WTC11 (cell line): ENCODE measurements around the gene KCNH6. TPM values are rescaled to one million over a fixed set of nuclear protein-coding genes. Genes with fewer than 3 reads are reported as not detected.

Source experiments
- ATAC-seq: fragments of 200-7000 bp; cut with Tn5 transposase; 2 replicates; pipeline ENCODE4 v1.10.0; 2021; ENCODE audit warnings: mild to moderate bottlenecking, moderate library complexity
- CTCF ChIA-PET: fragments of 300-600 bp; sonication (Branson Sonifier 250); formaldehyde crosslinking; loops from one replicate; lab custom pipeline; 2021; ENCODE audit warnings: antibody characterized with exemption; lab: Charles Lee
- POLR2A ChIA-PET: fragments of 350-600 bp; sonication (Branson Sonifier 250); formaldehyde crosslinking; loops from one replicate; lab custom pipeline; 2021; ENCODE audit warnings: antibody characterized with exemption; lab: Charles Lee
- DNase-seq: peaks from one replicate; pipeline ENCODE4 v3.0.0; 2021; ENCODE audit warnings: low spot score
- H3K27ac Mint-ChIP-seq: 2 replicates; pipeline ENCODE4 v1.8.0; 2021; ENCODE audit warnings: mixed read lengths
- H3K27me3 Mint-ChIP-seq: 2 replicates; pipeline ENCODE4 v1.8.0; 2021; ENCODE audit warnings: low read depth, mild to moderate bottlenecking, moderate library complexity, mixed read lengths
- H3K36me3 Mint-ChIP-seq: 2 replicates; pipeline ENCODE4 v1.8.0; 2021; ENCODE audit warnings: mixed read lengths
- H3K4me1 Mint-ChIP-seq: 2 replicates; pipeline ENCODE4 v1.8.0; 2022; ENCODE audit warnings: mixed read lengths
- H3K4me3 Mint-ChIP-seq: 2 replicates; pipeline ENCODE4 v1.8.0; 2021; ENCODE audit warnings: mild to moderate bottlenecking, moderate library complexity, mixed read lengths
- H3K9me3 Mint-ChIP-seq: 2 replicates; pipeline ENCODE4 v1.8.0; 2021; ENCODE audit warnings: mixed read lengths
- ETV6 ChIP-seq: sonication (generic); formaldehyde crosslinking; IDR thresholded peaks from 2 replicates; pipeline ENCODE4 v1.8.1; 2022; ENCODE audit warnings: mild to moderate bottlenecking, missing genetic modification reagents
- GABPB1 ChIP-seq: sonication (generic); formaldehyde crosslinking; IDR thresholded peaks from 2 replicates; pipeline ENCODE4 v1.8.1; 2023; ENCODE audit warnings: mild to moderate bottlenecking, missing genetic modification reagents
- GTF2I ChIP-seq: fragments of 250-450 bp; sonication (Bioruptor Pico); conservative IDR thresholded peaks from 2 replicates; pipeline ENCODE4 v1.4.0; 2021; ENCODE audit warnings: mild to moderate bottlenecking
- JUN ChIP-seq: sonication (generic); formaldehyde crosslinking; IDR thresholded peaks from 2 replicates; pipeline ENCODE4 v1.8.0; 2023; ENCODE audit warnings: mild to moderate bottlenecking, missing genetic modification reagents
- MXD4 ChIP-seq: fragments of 250-450 bp; sonication (Bioruptor Pico); IDR thresholded peaks from 2 replicates; pipeline ENCODE4 v1.8.0; 2021; ENCODE audit warnings: mild to moderate bottlenecking, moderate library complexity, borderline replicate concordance
- NFYB ChIP-seq: sonication (generic); formaldehyde crosslinking; conservative IDR thresholded peaks from 2 replicates; pipeline ENCODE4 v1.8.0; 2022; ENCODE audit warnings: low read depth, missing genetic modification reagents
- NR1H2 ChIP-seq: sonication (generic); formaldehyde crosslinking; IDR thresholded peaks from 2 replicates; pipeline ENCODE4 v1.9.0; 2021; ENCODE audit warnings: mild to moderate bottlenecking, moderate library complexity, missing genetic modification reagents
- SMAD3 ChIP-seq: sonication (generic); formaldehyde crosslinking; IDR thresholded peaks from 2 replicates; pipeline ENCODE4 v1.8.0; 2022; ENCODE audit warnings: missing genetic modification reagents, mild to moderate bottlenecking, borderline replicate concordance
- SMAD4 ChIP-seq: sonication (generic); formaldehyde crosslinking; IDR thresholded peaks from 2 replicates; pipeline ENCODE4 v1.8.0; 2022; ENCODE audit warnings: mild to moderate bottlenecking, missing genetic modification reagents
- SP1 ChIP-seq: sonication (generic); formaldehyde crosslinking; conservative IDR thresholded peaks from 2 replicates; pipeline ENCODE4 v1.8.1; 2022; ENCODE audit warnings: missing genetic modification reagents
- ZNF263 ChIP-seq: sonication (generic); formaldehyde crosslinking; IDR thresholded peaks from 2 replicates; pipeline ENCODE4 v1.8.1; 2022; ENCODE audit warnings: low read depth, mild to moderate bottlenecking, moderate library complexity, missing genetic modification reagents
- ZNF396 ChIP-seq: fragments of 250-450 bp; sonication (Bioruptor Pico); IDR thresholded peaks from 2 replicates; pipeline ENCODE4 v1.8.0; 2021; ENCODE audit warnings: mild to moderate bottlenecking, moderate library complexity, borderline replicate concordance
- total RNA-seq: library from RNA; stranded (reverse); gene quantifications from 3 replicates; pipeline ENCODE4 v1.2.3, GENCODE V29; 2021
- TF ChIP-seq, protein P1 (sequence below): fragments of 250-450 bp; sonication (Bioruptor Pico); conservative IDR thresholded peaks from 2 replicates; pipeline ENCODE4 v1.9.0; 2021; ENCODE audit warnings: mild to moderate bottlenecking
- TF ChIP-seq, protein P2 (sequence below): fragments of 200-600 bp; IDR thresholded peaks from 2 replicates; pipeline ENCODE4 v1.8.0; 2022; ENCODE audit warnings: antibody characterized with exemption
- TF ChIP-seq, protein P3 (sequence below): sonication (generic); formaldehyde crosslinking; IDR thresholded peaks from 2 replicates; pipeline ENCODE4 v1.8.1; 2022; ENCODE audit warnings: mild to moderate bottlenecking, missing genetic modification reagents, moderate library complexity, borderline replicate concordance
- TF ChIP-seq, protein P4 (sequence below): sonication (generic); formaldehyde crosslinking; IDR thresholded peaks from 2 replicates; pipeline ENCODE4 v1.8.1; 2023; ENCODE audit warnings: mild to moderate bottlenecking, missing genetic modification reagents

KCNH6 gene
- total RNA-seq, 1 experiment from 2014 or later = 2.1 TPM

DNA sequence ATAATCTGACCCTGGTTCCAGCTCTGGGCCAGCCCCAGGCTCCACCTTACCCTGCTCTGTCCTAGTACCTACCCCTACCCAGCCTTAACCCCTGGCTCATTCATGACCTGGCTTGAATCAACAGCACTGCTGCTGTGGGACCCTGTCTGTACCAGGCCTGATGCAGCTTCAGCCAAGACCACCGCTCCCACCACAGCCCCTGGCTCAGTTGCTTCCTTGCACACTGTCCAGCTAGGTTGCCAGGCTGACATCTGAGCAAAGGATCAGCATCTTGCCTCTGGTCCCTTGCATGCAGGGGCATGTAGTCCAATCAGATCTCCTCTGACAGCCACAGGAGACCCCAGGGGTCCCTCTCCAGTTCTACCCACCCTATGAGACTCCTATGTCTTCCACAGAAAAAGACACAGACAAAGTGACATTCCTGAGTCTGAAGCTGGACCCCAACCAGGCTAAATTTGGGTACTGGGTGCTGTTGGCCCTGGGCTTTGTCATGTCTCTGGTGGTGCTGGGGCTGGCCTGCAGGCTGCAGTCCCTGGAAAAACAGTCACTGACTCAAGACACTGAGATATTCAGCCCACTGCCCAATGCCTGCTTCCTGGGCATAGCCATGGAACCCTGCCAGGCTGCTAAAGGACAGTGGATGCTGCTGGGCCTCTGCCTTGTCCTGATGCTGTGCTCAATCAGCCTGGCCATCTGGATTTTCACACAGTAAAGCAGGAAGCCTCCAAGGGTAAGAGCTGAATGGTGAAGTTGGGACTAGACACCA lies 3.9 kb upstream of the KCNH6 start:
- no peak overlapping the region for H3K27ac Mint-ChIP-seq
- TF ChIP-seq ZNF396 (CRISPR knock-in tag) (no peak), ETV6 (CRISPR knock-in tag) (no peak), ZNF263 (no peak), MXD4 (CRISPR knock-in tag) (no peak), SMAD3 (CRISPR knock-in tag) (no peak), GTF2I (CRISPR knock-in tag) (no peak), SP1 (CRISPR knock-in tag) (no peak), SMAD4 (CRISPR knock-in tag) (no peak), NFYB (no peak), NR1H2 (no peak), JUN (CRISPR knock-in tag) (no peak)
- TF ChIP-seq, protein P1, sequence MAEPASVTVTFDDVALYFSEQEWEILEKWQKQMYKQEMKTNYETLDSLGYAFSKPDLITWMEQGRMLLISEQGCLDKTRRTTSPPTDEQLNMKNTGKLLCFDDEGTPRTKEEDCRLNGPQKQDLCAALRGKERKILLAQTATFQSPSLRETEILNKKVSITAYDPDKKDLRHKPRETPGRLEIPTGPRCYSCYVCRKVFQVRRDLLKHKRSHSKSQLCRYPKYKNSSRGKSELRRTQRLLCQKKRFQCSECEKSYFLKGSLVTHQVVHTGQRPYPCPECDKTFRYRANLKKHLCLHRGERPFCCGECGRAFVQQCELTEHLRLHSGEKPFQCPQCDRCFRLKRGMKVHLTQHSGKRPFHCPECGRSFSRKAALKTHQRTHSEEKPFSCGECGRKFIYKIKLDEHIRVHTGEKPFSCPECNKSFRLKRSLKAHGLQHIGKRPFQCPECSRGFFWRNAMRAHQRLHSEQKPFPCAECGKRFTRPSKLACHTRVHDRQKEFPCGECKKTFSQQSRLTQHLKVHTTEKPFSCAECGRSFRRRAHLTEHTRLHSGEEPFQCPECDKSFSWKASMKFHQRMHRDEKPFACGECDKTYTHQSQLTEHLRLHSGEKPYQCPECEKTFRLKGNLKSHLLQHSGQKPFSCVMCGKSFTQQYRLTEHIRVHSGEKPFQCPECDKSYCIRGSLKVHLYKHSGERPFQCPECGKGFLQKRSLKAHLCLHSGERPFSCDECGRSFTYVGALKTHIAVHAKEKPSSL (CRISPR knock-in tag) = no peak
- TF ChIP-seq, protein P2, sequence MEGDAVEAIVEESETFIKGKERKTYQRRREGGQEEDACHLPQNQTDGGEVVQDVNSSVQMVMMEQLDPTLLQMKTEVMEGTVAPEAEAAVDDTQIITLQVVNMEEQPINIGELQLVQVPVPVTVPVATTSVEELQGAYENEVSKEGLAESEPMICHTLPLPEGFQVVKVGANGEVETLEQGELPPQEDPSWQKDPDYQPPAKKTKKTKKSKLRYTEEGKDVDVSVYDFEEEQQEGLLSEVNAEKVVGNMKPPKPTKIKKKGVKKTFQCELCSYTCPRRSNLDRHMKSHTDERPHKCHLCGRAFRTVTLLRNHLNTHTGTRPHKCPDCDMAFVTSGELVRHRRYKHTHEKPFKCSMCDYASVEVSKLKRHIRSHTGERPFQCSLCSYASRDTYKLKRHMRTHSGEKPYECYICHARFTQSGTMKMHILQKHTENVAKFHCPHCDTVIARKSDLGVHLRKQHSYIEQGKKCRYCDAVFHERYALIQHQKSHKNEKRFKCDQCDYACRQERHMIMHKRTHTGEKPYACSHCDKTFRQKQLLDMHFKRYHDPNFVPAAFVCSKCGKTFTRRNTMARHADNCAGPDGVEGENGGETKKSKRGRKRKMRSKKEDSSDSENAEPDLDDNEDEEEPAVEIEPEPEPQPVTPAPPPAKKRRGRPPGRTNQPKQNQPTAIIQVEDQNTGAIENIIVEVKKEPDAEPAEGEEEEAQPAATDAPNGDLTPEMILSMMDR = no peak
- TF ChIP-seq, protein P3, sequence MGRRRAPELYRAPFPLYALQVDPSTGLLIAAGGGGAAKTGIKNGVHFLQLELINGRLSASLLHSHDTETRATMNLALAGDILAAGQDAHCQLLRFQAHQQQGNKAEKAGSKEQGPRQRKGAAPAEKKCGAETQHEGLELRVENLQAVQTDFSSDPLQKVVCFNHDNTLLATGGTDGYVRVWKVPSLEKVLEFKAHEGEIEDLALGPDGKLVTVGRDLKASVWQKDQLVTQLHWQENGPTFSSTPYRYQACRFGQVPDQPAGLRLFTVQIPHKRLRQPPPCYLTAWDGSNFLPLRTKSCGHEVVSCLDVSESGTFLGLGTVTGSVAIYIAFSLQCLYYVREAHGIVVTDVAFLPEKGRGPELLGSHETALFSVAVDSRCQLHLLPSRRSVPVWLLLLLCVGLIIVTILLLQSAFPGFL (CRISPR knock-in tag) = no peak
- TF ChIP-seq, protein P4, sequence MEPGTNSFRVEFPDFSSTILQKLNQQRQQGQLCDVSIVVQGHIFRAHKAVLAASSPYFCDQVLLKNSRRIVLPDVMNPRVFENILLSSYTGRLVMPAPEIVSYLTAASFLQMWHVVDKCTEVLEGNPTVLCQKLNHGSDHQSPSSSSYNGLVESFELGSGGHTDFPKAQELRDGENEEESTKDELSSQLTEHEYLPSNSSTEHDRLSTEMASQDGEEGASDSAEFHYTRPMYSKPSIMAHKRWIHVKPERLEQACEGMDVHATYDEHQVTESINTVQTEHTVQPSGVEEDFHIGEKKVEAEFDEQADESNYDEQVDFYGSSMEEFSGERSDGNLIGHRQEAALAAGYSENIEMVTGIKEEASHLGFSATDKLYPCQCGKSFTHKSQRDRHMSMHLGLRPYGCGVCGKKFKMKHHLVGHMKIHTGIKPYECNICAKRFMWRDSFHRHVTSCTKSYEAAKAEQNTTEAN = no peak
- peaks cover 4% of the 10 kb centered on the region for H3K27me3 Mint-ChIP-seq
- DNase-seq (no peak), ATAC-seq (no peak)
- no peaks in the 10 kb centered on the region for H3K9me3 Mint-ChIP-seq
- CTCF ChIA-PET = interaction anchor here (1.3 kb wide), 1 partner anchor 22 kb away, joined by 6 read pairs; no protein-coding TSS in a partner anchor
- H3K4me1 Mint-ChIP-seq = peaks cover 34% of the 10 kb centered on the region
- H3K4me3 Mint-ChIP-seq = no peak overlapping the region
- POLR2A ChIA-PET = no interaction called here
- H3K36me3 Mint-ChIP-seq = no peaks in the 10 kb centered on the region

DNA sequence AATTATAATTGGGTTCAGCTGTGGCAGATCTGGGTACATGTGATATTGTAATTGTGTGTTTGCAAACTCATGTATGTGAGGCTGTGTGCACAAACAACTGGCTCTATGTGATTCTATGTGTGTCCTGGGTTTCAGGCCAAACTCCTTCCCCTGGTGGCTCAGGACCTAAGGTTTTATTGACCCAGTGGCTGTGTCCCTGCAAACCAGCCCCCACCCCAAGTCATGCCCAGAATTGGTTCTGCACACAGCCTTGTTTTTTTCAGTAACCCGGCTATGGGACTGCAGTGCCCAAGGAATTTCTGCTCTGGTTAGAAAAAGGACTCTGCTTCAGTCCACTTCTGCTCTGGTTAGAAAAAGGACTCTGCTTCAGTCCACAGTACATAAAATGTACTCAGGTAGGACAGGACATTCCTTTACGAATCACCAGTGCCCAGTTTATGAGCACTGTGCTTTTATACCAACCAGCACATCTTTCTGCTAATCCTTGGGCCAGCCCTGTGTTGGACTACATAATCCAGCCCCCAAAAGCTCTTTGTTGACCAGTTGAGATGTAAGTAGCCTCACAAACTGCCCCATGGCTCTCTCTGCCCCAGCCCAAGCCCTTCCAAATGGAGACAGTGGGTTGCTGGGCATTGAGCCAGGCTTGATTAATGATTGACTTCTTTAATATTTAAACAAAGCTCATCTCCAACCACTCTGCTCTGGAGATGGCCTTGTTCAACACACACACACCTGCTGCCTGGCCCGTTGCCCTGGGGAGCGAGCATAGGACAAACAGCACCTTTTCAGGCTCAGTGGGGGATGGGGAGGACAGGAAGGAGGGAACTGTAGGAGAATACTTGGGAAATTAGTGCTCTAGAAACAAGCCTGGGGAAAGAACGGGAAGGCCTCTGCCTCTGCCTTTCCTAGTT lies 2.9 kb upstream of the KCNH6 start:
- no peaks in the 10 kb centered on the region for H3K36me3 Mint-ChIP-seq
- DNase-seq = no peak
- peaks cover 4% of the 10 kb centered on the region for H3K27me3 Mint-ChIP-seq
- ChIA-PET CTCF (interaction anchor here (0.5 to 1.0 kb wide), 2 partner anchors 91 to 367 kb away, joined by 3 read pairs; no protein-coding TSS in a partner anchor), POLR2A (no interaction called here)
- H3K27ac Mint-ChIP-seq = no peak overlapping the region
- no peak for ATAC-seq
- peaks cover 34% of the 10 kb centered on the region for H3K4me1 Mint-ChIP-seq
- H3K4me3 Mint-ChIP-seq = no peak overlapping the region
- no peaks in the 10 kb centered on the region for H3K9me3 Mint-ChIP-seq
- TF ChIP-seq GABPB1 = peak; percentile 78
- no peak for TF ChIP-seq ZNF263
- TF ChIP-seq, all 79 proteins: peak for 1
